Activated CD4-positive, alpha-beta memory T cell treated with anti-CD3 and anti-CD28 coated beads for 36 hours (primary cell): Measurements from ENCODE around the gene NCKAP5L. TPM values are rescaled to one million over a fixed set of nuclear protein-coding genes. Genes with fewer than 3 reads are reported as not detected.
A peak's percentile ranks its signal among the peaks of the same experiment; 100 is the strongest.
"Not testable (repeated sequence)": the region's sequence is repeated elsewhere in the genome, so short reads cannot be mapped to it uniquely, and the experiment has no call there.

Experiments used
- CTCF ChIA-PET: fragments of 350-600 bp; sonication (Branson Sonifier 250); formaldehyde crosslinking; loops from one replicate; lab custom pipeline; 2021; ENCODE audit warnings: antibody characterized with exemption, inconsistent platforms; lab: Charles Lee
- POLR2A ChIA-PET: fragments of 350-600 bp; sonication (Branson Sonifier 250); formaldehyde crosslinking; loops from one replicate; lab custom pipeline; 2021; ENCODE audit warnings: antibody characterized with exemption; lab: Charles Lee
- DNase-seq: peaks from one replicate; pipeline ENCODE4 v3.0.0-alpha.2; 2020
- H3K27ac Mint-ChIP-seq: one replicate; pipeline ENCODE4 v1.8.0; 2021; ENCODE audit warnings: mixed read lengths
- H3K27me3 Mint-ChIP-seq: one replicate; pipeline ENCODE4 v1.8.0; 2021; ENCODE audit warnings: mixed read lengths
- H3K36me3 Mint-ChIP-seq: one replicate; pipeline ENCODE4 v1.8.0; 2021; ENCODE audit warnings: mixed read lengths
- H3K4me1 Mint-ChIP-seq: one replicate; pipeline ENCODE4 v1.8.0; 2021; ENCODE audit warnings: low read depth, mixed read lengths
- H3K4me3 Mint-ChIP-seq: one replicate; pipeline ENCODE4 v1.8.0; 2021; ENCODE audit warnings: mild to moderate bottlenecking, mixed read lengths
- H3K9me3 Mint-ChIP-seq: one replicate; pipeline ENCODE4 v1.8.0; 2021; ENCODE audit warnings: mixed read lengths
- intact Hi-C: fragments of 100-400 bp; cut with micrococcal nuclease; formaldehyde crosslinking; loops from one replicate; pipeline ENCODE4 v1.15.1; 2023
- total RNA-seq, 2 experiments: library from RNA; stranded (reverse); gene quantifications; one replicate each; pipeline ENCODE4 v1.2.3, GENCODE V29; 2021

The NCKAP5L gene
- total RNA-seq, 2 experiments from 2014 or later: 2.9 to 3.0 TPM

GRCh38 chr12:49863946-49864797 lies 36.0 kb upstream of the NCKAP5L start:
- ChIA-PET POLR2A (no interaction called here), CTCF (interaction anchor here (0.9 to 7.3 kb wide), 8 partner anchors 13 to 192 kb away, joined by 3 to 56 read pairs (median 4); no protein-coding TSS in a partner anchor)
- no peak for DNase-seq
- Mint-ChIP-seq H3K36me3 (no peaks in the 10 kb centered on the region), H3K4me3 (no peak overlapping the region), H3K4me1 (no peaks in the 10 kb centered on the region), H3K27me3 (no peaks in the 10 kb centered on the region), H3K27ac (no peak overlapping the region), H3K9me3 (no peaks in the 10 kb centered on the region)
- intact Hi-C loops: no loop called here

GRCh38 chr12:49860921-49861320 lies 32.7 kb upstream of the NCKAP5L start:
- H3K4me3 Mint-ChIP-seq, H3K4me1 Mint-ChIP-seq, POLR2A ChIA-PET, H3K9me3 Mint-ChIP-seq, CTCF ChIA-PET, H3K36me3 Mint-ChIP-seq, H3K27me3 Mint-ChIP-seq, intact Hi-C loops, DNase-seq, H3K27ac Mint-ChIP-seq: not testable (repeated sequence)

GRCh38 chr12:49855890-49856289 lies 27.7 kb upstream of the NCKAP5L start:
- H3K27ac Mint-ChIP-seq, POLR2A ChIA-PET, H3K36me3 Mint-ChIP-seq, H3K27me3 Mint-ChIP-seq, intact Hi-C loops, H3K4me3 Mint-ChIP-seq, H3K4me1 Mint-ChIP-seq, DNase-seq, H3K9me3 Mint-ChIP-seq: not testable (repeated sequence)
- CTCF ChIA-PET: interaction anchor here (1.1 to 2.9 kb wide), 3 partner anchors 9 to 17 kb away, joined by 3 to 10 read pairs (median 3); no protein-coding TSS in a partner anchor

GRCh38 chr12:49854976-49855375 lies 26.8 kb upstream of the NCKAP5L start:
- Mint-ChIP-seq H3K27me3 (no peaks in the 10 kb centered on the region), H3K4me3 (no peak overlapping the region), H3K36me3 (no peaks in the 10 kb centered on the region), H3K27ac (no peak overlapping the region), H3K9me3 (no peaks in the 10 kb centered on the region), H3K4me1 (peaks cover 7% of the 10 kb centered on the region)
- no peak for DNase-seq
- CTCF ChIA-PET: interaction anchor here (0.9 to 2.9 kb wide), 4 partner anchors 8 to 91 kb away, joined by 3 to 10 read pairs (median 3); no protein-coding TSS in a partner anchor
- POLR2A ChIA-PET: no interaction called here
- intact Hi-C loops: no loop called here

GRCh38 chr12:49853671-49854070 lies 25.5 kb upstream of the NCKAP5L start:
- Mint-ChIP-seq H3K4me1 (peaks cover 7% of the 10 kb centered on the region), H3K36me3 (no peaks in the 10 kb centered on the region), H3K27ac (no peak overlapping the region), H3K4me3 (no peak overlapping the region), H3K27me3 (peaks cover 3% of the 10 kb centered on the region), H3K9me3 (no peaks in the 10 kb centered on the region)
- ChIA-PET POLR2A (no interaction called here), CTCF (interaction anchor here (2.9 kb wide), 1 partner anchor 13 kb away, joined by 10 read pairs; no protein-coding TSS in a partner anchor)
- DNase-seq: no peak
- intact Hi-C loops: no loop called here

- no peak for DNase-seq
- H3K4me3 Mint-ChIP-seq: no peak overlapping the region
- H3K36me3 Mint-ChIP-seq: no peaks in the 10 kb centered on the region
- ChIA-PET POLR2A (no interaction called here), CTCF (interaction anchor here (1.0 to 1.6 kb wide), 7 partner anchors 8 to 237 kb away, joined by 3 to 8 read pairs (median 3); partner anchors contain the start of genes SMARCD1 and TMBIM6)
- no peak overlapping the region for H3K27ac Mint-ChIP-seq
- H3K27me3 Mint-ChIP-seq: peaks cover 3% of the 10 kb centered on the region
- peaks cover 25% of the 10 kb centered on the region for H3K4me1 Mint-ChIP-seq
- intact Hi-C loops: no loop called here
- no peaks in the 10 kb centered on the region for H3K9me3 Mint-ChIP-seq
Observed at GRCh38 chr12:49847161-49847560, 18.9 kb upstream of the NCKAP5L start.

- Mint-ChIP-seq H3K27ac (no peak overlapping the region), H3K9me3 (no peaks in the 10 kb centered on the region), H3K36me3 (no peaks in the 10 kb centered on the region), H3K27me3 (peaks cover 3% of the 10 kb centered on the region), H3K4me3 (no peak overlapping the region), H3K4me1 (peaks cover 35% of the 10 kb centered on the region)
- POLR2A ChIA-PET: no interaction called here
- CTCF ChIA-PET: interaction anchor here (1.3 to 1.7 kb wide), 4 partner anchors 9 to 210 kb away, joined by 3 to 7 read pairs (median 5); no protein-coding TSS in a partner anchor
- DNase-seq: no peak
- intact Hi-C loops: no loop called here
Observed at GRCh38 chr12:49846032-49846431, 17.8 kb upstream of the NCKAP5L start.

GRCh38 chr12:49843876-49844437 lies 15.7 kb upstream of the NCKAP5L start:
- H3K9me3 Mint-ChIP-seq: no peaks in the 10 kb centered on the region
- ChIA-PET POLR2A (interaction anchor here (1.4 kb wide), 1 partner anchor 102 kb away, joined by 12 read pairs; the partner anchor contains the start of gene TMBIM6), CTCF (interaction anchor here (1.0 to 1.9 kb wide), 6 partner anchors 16 to 198 kb away, joined by 3 to 6 read pairs (median 4); partner anchors contain the start of gene NCKAP5L)
- peak overlapping the region; percentile 2 for H3K27ac Mint-ChIP-seq
- H3K36me3 Mint-ChIP-seq: no peaks in the 10 kb centered on the region
- H3K27me3 Mint-ChIP-seq: no peaks in the 10 kb centered on the region
- intact Hi-C loops: loop anchor here (2.0 to 5.0 kb wide), 2 partner anchors 82 to 103 kb away; partner anchors contain the start of gene TMBIM6
- peak overlapping the region; percentile 90 for H3K4me3 Mint-ChIP-seq
- peaks cover 33% of the 10 kb centered on the region for H3K4me1 Mint-ChIP-seq
- DNase-seq: no peak

- Mint-ChIP-seq H3K4me3 (peak overlapping the region; percentile 90), H3K4me1 (peaks cover 33% of the 10 kb centered on the region), H3K27me3 (no peaks in the 10 kb centered on the region), H3K36me3 (peaks cover 1% of the 10 kb centered on the region), H3K27ac (peak overlapping the region; percentile 94), H3K9me3 (no peaks in the 10 kb centered on the region)
- no peak for DNase-seq
- ChIA-PET POLR2A (interaction anchor here (0.6 to 1.4 kb wide), 3 partner anchors 18 to 102 kb away, joined by 3 to 12 read pairs (median 4); partner anchors contain the start of gene TMBIM6), CTCF (interaction anchor here (0.9 to 1.9 kb wide), 8 partner anchors 15 to 268 kb away, joined by 3 to 7 read pairs (median 4); partner anchors contain the start of genes NCKAP5L and TMBIM6)
- intact Hi-C loops: loop anchor here (2.0 to 5.0 kb wide), 2 partner anchors 81 to 103 kb away; partner anchors contain the start of gene TMBIM6
Observed at GRCh38 chr12:49843411-49843810, 15.2 kb upstream of the NCKAP5L start.

GRCh38 chr12:49842519-49843352 lies 14.5 kb upstream of the NCKAP5L start, which contains the start of gene BCDIN3D:
Gene BCDIN3D (minus strand): TSS chr12:49843106. CDS start chr12:49843087, 19 bp downstream.
- H3K4me1 Mint-ChIP-seq: peaks cover 33% of the 10 kb centered on the region
- intact Hi-C loops: loop anchor here (1.0 to 5.0 kb wide), 3 partner anchors 14 to 102 kb away; partner anchors contain the start of genes NCKAP5L and TMBIM6

More at GRCh38 chr12:49842519-49843352, 14.5 kb upstream of the NCKAP5L start, which contains the start of gene BCDIN3D:
- H3K36me3 Mint-ChIP-seq: peaks cover 4% of the 10 kb centered on the region
- DNase-seq: peak; percentile 97
- H3K9me3 Mint-ChIP-seq: no peaks in the 10 kb centered on the region
- H3K4me3 Mint-ChIP-seq: peak within 1 kb of the TSS; percentile 90
- peak within 1 kb of the TSS; percentile 94 for H3K27ac Mint-ChIP-seq
- ChIA-PET POLR2A (interaction anchor here (0.6 to 1.4 kb wide), 4 partner anchors 17 to 139 kb away, joined by 3 to 12 read pairs (median 4); partner anchors contain the start of gene TMBIM6), CTCF (interaction anchor here (0.9 to 2.1 kb wide), 9 partner anchors 15 to 269 kb away, joined by 3 to 13 read pairs (median 6); partner anchors contain the start of genes NCKAP5L and TMBIM6)
- no peaks in the 10 kb centered on the region for H3K27me3 Mint-ChIP-seq
